Testis (tissue), 2 donors: ENCODE measurements around the gene CCT2.
"Not testable (repeated sequence)": the region's sequence is repeated elsewhere in the genome, so short reads cannot be mapped to it uniquely, and the experiment has no call there.

Experiments
- POLR2A ChIP-seq: fragments of 450-650 bp; IDR thresholded peaks from one replicate; pipeline ENCODE4 v1.6.1; 2017; ENCODE audit warnings: antibody characterized with exemption, mild to moderate bottlenecking, moderate library complexity
- TF ChIP-seq, protein P1 (sequence below), 3 experiments: fragments of 450-650 bp in 2 of 3; fragments of 200-600 bp in 1 of 3; sonication (generic) in 1 of 3; IDR thresholded peaks; one replicate each; pipeline ENCODE4 v1.5.1; 2016 to 2019; ENCODE audit warnings: antibody characterized with exemption in 3 of 3, mild to moderate bottlenecking in 2 of 3, moderate library complexity in 1 of 3

DNA sequence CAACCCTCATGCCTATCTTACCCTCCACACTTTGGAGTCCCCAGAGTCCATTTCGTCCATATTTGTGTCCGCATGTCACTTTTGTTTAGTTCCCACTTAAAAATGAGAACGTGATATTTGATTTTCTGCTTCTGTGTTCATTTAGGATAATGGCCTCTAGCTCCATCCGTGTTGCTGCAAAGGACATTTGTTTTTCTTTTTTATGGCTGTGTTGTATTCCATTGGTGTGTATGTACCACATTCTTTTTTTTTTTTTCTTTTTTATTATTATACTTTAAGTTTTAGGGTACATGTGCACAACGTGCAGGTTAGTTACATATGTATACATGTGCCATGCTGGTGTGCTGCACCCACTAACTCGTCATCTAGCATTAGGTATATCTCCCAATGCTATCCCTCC lies 18.3 kb downstream of the CCT2 start:
- TF ChIP-seq, protein P1, sequence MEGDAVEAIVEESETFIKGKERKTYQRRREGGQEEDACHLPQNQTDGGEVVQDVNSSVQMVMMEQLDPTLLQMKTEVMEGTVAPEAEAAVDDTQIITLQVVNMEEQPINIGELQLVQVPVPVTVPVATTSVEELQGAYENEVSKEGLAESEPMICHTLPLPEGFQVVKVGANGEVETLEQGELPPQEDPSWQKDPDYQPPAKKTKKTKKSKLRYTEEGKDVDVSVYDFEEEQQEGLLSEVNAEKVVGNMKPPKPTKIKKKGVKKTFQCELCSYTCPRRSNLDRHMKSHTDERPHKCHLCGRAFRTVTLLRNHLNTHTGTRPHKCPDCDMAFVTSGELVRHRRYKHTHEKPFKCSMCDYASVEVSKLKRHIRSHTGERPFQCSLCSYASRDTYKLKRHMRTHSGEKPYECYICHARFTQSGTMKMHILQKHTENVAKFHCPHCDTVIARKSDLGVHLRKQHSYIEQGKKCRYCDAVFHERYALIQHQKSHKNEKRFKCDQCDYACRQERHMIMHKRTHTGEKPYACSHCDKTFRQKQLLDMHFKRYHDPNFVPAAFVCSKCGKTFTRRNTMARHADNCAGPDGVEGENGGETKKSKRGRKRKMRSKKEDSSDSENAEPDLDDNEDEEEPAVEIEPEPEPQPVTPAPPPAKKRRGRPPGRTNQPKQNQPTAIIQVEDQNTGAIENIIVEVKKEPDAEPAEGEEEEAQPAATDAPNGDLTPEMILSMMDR (IDR thresholded peaks at IDR 0.05): not testable (repeated sequence)
- not testable (repeated sequence) for TF ChIP-seq POLR2A
